Stimulated activated CD8-positive, alpha-beta memory T cell treated with anti-CD3 and anti-CD28 coated beads, Interleukin-7, amount 100 ng/mL, for 4 hours (primary cell): Measurements from ENCODE around the gene SBF2.
"Not testable (repeated sequence)": the region's sequence is repeated elsewhere in the genome, so short reads cannot be mapped to it uniquely, and the experiment has no call there.

Experiments
- DNase-seq, 2 donors: peaks; one replicate each; pipeline ENCODE4 v3.0.0-alpha.2; 2020; ENCODE audit warnings: low read depth in 2 of 2

SBF2 gene

DNA sequence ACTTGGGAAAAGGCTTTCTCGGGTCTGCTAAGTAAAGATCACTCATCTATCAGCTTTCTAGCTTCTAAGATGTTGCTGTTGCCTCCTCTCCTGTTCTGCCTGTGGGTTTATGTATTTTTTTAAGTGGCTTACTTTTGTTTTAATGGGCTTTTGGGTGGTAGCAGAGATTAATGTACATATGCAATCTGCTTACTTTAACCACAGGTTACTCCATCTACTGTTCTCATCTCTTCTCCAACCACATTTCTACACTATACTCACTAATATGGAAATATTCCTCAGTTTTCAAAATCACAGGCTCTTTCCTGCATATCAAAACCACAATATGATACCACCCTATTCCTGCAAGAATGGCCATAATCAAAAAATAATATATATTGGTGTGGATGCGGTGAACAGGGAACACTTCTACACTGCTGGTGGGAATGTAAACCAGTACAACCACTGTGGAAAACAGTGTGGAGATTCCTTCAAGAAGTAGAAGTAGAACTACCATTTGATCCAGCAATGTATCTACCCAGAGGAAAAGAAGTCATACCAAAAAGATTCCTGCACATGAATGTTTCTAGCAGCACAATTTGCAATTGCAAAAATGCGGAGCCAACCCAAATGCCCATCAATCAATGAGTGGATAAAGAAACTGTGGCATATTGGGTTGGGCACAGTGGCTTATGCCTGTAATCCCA, 341.4 kb downstream of the SBF2 start:
- DNase-seq, result no peak

DNA sequence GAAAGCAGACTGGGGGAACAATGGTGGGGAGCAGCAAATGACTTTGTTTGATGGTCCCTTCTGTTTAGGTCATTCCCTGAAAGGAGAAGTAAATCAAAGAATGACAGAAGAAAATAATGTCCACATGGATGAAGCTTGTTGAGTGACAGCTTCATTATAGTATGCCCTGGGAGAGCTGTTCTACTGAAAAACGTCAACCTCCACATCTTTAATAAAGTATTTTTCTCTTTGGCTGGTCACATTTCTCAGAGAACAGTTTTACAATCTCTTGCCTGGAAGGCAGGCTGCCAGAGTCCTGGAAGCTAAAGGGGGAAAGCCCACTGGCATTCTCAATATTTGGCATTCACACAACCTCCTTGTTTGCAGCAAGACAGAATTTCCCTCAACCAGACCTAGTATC, 342.2 kb downstream of the SBF2 start:
- no peak for DNase-seq

DNA sequence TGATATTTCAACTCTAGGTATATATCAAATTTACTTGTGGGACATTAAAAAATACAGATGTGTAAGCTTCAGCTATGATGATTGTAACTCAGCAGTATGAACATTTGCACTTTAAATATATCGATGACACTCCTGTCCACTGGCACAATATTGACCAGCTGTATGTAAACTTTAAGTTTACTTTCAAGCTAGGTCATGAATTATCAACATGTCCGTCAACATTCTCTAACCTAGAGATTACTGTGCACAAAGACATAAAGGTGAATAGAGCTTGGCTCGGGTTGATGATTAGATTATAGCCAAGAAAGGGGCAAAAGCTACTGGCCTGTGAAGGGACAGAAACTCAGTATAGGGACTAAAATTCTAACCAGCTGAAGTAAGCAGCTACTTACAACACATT, 343.6 kb downstream of the SBF2 start:
- DNase-seq, result no peak

DNA sequence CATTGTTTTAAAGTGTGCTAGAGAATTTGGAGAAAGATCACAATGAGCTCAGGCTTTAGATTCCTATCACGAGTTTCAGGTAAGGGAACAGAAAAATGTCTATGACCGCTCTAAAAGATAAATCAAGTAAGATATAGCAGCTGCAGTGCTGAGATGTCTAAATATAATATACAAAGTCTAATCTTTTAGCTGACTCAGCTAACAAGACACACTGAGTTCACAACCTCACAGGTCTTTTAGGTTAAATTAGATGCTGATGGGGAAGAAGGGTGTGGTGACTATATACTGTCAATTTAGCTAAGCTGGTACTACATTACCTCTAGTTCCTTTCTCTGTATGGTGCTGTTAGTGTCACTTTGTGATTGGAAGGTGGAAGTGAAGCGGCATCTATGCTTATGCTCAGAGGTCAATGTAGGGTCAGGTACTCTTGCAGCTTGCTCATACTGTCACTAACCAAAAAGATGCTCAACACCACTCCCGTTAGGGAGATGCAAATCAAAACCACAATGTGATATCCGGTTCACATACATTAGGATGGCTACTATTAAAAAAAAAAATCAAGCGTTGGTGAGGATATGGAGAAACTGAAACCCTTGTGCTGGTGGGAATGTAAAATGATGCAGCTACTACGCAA, 346.7 kb downstream of the SBF2 start:
- DNase-seq, result no peak

- DNase-seq, result not testable (repeated sequence)
These were observed 348.3 kb downstream of the SBF2 start for GRCh38 chr11:9945680-9946079.

GRCh38 chr11:9943386-9944110, 350.5 kb downstream of the SBF2 start:
- no peak for DNase-seq

GRCh38 chr11:9941991-9942390, 352.0 kb downstream of the SBF2 start:
- DNase-seq, result no peak

DNA sequence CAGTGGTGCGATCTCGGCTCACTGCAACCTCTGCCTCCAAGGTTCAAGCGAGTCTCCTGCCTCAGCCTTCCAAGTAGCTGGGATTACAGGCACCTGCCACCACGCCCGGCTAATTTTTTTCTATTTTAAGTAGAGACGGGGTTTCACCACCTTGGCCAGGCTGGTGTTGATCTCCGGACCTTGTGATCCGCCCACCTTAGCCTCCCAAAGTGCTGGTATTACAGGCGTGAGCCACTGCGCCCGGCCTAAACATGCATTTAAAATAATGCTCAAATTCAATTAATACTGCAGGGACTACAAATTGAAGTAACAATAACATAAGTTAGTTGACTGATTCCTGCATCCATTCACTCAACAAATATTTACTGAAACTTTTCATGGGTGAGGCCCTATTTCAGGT, 354.9 kb downstream of the SBF2 start:
- not testable (repeated sequence) for DNase-seq

DNA sequence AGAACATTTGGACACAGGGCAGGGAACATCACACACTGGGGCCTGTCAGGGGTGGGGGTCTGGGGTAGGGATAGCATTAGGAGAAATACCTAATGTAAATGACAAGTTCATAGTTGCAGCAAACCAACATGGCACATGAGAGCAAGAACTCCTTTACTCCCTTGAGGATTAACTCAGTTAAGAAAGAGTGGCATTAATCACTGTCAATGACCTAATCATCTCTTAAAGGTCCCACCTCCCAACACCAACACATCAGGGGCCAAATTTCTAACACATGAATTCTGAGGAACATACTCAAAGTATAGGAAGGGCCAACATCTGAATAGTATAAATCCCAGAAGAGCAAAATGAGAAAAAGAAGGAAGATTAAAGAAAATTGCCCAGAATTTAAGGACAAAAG, 357.3 kb downstream of the SBF2 start:
- no peak for DNase-seq

- DNase-seq, result not testable (repeated sequence)
These were observed 361.2 kb downstream of the SBF2 start for GRCh38 chr11:9932843-9933242.

DNA sequence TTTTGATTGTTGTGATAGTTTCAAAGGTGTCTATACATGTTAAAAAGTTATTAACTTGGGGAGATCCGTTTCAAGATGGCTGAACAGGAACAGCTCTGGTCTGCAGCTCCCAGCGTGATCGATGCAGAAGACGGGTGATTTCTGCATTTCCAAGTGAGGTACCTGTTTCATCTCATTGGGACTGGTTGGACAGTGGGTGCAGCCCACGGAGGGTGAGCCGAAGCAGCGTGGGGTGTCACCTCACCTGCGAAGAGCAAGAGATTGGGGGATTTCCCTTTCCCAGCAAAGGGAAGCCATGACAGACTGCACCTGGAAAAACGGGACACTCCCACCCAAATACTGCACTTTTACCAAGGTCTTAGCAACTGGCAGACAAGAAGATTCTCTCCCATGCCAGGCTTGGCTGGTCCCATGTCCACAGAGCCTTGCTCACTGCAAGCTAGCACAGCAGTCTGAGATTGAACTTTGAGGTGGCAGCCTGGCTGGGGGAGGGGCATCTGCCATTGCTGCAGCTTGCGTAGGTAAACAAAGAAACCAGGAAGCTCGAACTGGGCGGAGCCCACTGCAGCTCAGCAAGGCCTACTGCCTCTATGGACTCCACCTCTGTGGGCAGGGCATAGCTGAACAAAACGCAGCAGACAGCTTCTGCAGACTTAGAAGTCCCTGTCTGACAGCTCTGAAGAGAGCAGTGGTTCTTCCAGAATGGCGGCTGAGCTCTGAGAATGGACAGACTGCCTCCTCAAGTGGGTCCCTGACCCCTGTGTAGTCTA, 363.3 kb downstream of the SBF2 start:
- DNase-seq, result not testable (repeated sequence)

- DNase-seq, result no peak
These were observed 366.3 kb downstream of the SBF2 start for GRCh38 chr11:9927670-9928069.

- DNase-seq, result no peak
These were observed 370.7 kb downstream of the SBF2 start for GRCh38 chr11:9923280-9923679.

- no peak for DNase-seq
These were observed 371.2 kb downstream of the SBF2 start for GRCh38 chr11:9922806-9923205.

DNA sequence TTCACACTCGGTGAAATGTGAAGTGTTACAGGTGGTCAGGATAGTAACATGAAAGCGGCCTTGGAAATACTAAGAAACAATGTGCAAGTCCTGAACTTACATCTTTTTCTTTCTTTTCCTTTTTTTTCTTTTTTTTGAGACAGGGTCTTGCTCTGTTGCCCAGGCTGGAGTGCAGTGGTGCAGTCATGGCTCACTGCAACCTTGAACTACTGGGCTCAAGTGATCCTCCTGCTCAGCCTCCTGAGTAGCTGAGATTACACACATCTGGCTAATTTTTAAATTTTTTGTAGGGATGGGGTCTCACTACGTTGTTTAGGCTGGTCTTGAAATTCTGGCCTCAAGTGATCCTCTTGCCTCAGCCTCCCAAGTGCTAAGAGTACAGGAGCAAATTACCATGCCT, 377.5 kb downstream of the SBF2 start:
- no peak for DNase-seq

DNA sequence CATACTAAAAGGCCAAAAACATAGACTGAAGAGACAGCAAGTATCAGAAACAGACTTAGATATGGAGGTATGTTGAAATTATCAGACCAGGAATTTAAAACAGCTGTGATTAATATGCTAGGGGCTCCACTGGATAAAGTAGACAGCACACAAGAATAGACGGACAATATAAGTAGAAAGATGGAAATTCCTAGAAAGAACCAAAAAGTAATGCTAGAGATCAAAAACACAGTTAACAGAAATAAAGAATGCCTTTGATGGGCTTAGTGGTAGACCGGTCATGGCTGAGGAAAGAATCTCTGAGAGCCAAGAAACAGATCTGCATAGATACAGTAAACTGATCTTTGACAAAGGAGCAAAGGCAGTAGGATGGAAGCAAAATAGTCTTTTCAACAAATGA, 380.0 kb downstream of the SBF2 start:
- DNase-seq, result no peak

DNA sequence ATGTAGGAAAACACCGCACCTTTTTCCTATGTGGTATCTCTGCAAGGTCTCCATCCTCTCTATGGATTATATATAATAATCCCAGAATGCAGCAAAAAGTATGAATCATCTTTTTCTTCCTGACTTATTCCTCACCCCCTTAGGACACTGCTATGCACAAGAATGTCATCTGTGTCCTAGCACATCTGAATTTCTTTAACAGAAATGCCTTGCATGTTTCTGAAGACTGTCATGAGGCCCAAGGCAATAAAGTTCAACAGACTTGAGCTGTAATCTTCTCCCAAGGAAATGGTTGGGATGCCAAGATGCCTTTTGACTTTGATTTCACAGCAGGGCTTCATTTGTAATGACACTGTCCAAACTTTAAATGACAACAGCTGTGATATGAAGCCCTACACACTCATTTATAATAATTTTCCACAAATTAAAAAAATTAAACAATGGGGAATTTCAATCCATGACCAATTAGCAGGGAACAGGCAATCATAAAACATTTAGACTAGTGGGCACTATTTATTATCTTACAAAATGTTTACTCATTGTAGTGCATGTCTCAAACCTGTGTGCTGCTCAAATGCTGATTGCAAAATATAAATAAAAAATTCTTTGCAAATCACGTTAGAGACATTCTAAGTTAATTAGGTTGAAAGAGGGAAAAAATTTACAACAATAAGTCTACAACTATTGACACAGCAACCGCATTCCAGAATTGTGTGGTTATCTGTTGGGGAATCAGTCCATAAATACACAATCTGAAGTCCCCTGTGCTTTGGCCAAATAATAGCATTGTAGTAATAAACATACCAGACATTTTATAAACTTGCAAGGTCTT, 387.8 kb downstream of the SBF2 start:
- no peak for DNase-seq

DNA sequence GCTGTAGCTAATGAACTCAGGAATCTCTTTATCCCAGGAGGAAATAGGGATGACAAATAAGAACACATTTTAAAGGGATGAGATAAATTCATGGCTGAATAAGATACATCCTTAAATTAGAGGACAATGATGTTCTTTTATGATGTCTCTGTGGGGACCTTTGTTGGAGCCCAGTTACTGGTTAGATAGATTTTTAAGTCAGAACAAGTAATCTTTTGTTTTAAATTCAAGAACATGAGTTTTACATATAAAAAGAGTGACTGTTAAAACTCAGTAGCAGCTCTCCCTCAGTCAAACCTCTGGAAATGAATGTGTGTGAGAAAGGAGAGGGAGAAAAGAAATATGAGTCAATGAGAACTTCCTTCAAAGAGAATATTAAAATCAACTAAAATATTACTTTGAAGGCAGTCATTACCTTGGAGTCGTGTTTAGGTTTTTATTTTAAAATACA, 388.5 kb downstream of the SBF2 start:
- DNase-seq, result no peak

GRCh38 chr11:9903579-9903978, 390.4 kb downstream of the SBF2 start:
- DNase-seq, result no peak

DNA sequence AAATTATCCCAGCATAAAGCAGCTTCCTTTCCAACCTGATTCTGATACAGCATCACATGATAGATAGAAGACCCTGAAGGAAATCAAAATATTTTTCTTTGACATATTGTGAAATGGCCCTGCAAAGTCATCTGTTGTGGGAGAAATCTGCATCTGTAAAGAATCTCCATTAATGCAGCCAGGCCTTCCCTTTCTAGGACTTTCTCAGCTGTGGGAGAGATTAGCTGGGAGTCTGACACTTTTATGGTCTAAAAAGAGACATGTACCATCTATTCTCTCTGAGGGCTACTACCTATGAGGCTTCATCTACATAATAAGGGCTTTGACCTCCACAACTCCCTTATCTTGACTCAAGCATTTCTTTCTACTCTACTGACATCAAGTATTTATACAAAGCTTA, 392.1 kb downstream of the SBF2 start:
- DNase-seq, result no peak

DNA sequence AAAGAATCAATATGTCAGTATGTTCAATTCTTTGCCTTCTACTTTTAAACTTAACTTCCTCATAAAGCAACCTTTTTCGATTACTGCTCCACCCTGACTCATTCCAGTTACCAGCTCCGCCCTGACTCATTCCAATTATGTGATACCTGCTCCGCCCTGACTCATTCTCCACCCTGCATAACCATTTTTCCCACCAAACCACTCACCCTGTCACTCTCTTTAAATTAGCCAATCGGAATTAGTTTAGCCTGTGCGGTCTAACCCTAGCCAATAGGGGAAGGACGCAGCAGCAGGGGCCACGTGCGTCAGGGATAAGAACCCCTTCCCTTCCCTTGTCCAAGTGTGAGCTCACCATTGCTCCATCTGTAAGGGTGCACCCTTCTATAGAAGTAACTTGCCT, 393.8 kb downstream of the SBF2 start:
- DNase-seq, result not testable (repeated sequence)
